Activated CD4-positive, alpha-beta T cell treated with anti-CD3 and anti-CD28 coated beads, Interleukin-2, amount 50 U/mL, for 4 hours (primary cell): ENCODE data around the gene MED13.
A peak's percentile ranks its signal among the peaks of the same experiment; 100 is the strongest.
"Not testable (repeated sequence)": the region's sequence is repeated elsewhere in the genome, so short reads cannot be mapped to it uniquely, and the experiment has no call there.

Experiments used
- DNase-seq, 2 experiments: peaks; one replicate each; pipeline ENCODE4 v3.0.0-alpha.2; 2020

The MED13 gene

DNA sequence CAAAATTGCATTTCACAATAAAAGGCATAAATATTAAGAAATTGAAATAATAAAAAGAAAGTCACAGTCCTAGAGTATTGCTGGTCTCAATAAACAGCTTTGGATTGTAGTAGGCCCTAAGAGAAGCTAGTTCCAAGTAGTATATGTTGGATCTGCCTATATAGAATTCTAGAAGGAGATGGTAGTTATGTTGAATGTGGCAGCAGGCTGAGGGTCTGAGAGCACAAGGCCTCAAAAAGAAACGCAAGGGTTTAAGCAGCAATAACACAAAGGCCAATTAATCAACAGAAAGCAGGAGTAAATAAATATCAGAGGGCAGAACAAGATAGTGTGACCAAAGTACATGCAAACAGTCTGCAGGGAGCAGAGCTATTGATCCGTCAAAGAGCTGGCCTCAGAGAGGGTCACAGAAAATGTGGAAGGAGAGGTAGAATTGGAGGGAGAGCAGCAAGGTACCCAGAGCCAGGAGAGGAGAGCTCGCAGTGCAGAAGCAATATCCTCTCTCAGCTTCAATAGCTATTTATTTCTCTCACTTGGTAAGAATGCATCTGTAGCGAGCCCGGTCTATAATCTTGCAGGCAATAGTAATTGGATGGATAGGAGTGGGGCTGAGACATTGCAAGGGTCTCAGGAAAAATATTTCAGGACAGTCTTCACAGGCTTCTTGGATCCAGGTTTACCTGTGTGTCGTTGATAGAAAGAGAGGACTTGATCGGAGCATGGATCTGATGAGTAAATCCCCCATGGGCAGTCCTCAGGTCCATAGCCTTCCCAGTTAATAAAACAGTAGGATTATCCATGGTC lies 25.1 kb upstream of the MED13 start:
- DNase-seq = no peak

DNA sequence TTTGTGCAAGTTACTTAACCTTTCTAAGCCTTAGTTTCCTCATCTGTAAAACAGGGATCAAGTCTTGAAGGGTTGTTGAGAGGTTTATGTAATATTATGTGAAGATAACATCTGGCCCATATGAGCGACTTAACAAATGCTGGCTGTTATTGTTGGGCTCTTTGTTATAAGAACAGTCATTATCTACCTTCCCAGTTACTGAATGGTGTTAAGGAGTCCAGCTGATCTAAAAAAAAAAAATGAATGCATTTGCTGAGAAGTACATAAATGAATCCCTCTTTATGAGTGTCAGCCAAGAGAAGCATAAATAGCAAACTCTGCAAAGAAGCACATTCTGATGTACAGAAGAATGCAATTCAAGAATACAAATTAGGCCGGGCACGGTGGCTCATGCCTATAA lies 24.3 kb upstream of the MED13 start:
- DNase-seq = no peak

DNA sequence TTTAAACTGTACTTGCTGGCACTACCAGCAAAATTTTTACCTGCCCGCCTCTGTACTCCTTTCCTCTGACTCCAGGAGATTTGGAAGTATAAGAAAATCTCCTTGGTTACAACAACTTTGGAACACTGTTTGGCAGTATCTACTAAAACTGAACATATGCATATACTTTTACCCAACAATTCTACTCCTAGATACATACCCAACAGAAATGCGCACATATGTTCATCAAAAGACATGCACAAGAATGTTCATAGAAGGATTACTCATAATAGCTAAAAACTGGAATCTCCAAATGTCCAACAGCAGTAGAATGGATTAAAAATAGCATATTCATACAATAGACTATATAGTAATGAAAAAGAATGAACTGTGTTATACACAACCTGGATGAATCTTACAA lies 21.7 kb upstream of the MED13 start:
- DNase-seq = no peak

GRCh38 chr17:62085511-62086408 lies 20.7 kb upstream of the MED13 start:
- DNase-seq = no peak

GRCh38 chr17:62084585-62084984 lies 19.5 kb upstream of the MED13 start:
- no peak for DNase-seq

DNA sequence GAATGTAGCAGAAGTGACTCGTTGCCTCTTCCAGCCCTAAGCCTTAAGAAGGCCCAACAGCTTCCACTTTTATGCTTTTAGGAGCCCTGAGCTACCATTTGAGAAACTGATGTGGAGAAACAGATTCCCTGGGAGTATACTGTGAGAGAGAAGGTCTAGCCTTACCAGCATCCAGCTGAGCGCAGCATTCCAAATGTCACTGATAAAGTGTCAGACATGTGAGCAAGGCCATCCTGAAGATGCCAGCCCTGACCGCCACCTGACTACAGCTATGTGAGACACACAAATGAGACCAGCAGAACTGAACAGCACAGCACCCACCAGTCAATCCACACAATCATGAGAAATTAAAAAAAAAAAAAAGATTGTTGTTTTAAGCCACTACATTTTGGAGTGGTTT lies 18.6 kb upstream of the MED13 start:
- no peak for DNase-seq

DNA sequence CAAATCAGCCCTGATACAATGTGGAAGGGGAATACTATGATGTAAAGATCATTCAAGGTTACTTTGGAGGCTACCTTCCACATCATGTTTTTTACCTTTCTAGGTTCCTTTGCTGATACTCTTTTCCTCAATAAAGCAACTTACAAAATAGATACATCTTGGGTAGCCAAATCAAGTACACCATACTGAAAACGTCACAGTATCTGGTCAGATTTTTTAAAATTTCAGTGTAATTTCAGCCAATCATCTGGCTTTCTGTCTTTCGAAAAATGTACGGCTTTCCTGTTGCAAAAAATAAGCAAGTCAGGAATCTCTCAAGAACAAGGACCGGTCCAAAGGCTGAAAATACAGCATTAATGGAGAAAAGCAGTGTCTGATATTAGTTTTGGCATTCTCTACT lies 15.6 kb upstream of the MED13 start:
- no peak for DNase-seq

DNA sequence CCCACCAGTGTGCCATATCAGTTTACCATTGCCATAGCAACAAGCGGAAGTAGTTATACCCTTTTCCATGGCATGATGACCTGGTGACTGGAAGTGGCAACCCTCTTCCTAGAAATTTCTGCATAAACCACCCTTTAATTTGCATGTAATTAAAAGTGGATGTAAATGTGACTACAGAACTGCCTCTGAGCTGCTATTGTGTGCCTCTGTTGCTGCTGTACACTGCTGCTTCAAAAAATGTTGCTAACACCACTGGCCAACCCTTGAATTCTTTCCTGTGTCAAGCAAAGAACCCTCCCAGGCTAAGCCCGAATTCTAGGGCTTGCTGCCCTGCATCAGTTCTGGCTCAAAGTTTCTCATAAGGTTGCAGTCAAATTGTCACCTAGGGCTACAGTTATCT lies 12.9 kb upstream of the MED13 start:
- DNase-seq = no peak

DNA sequence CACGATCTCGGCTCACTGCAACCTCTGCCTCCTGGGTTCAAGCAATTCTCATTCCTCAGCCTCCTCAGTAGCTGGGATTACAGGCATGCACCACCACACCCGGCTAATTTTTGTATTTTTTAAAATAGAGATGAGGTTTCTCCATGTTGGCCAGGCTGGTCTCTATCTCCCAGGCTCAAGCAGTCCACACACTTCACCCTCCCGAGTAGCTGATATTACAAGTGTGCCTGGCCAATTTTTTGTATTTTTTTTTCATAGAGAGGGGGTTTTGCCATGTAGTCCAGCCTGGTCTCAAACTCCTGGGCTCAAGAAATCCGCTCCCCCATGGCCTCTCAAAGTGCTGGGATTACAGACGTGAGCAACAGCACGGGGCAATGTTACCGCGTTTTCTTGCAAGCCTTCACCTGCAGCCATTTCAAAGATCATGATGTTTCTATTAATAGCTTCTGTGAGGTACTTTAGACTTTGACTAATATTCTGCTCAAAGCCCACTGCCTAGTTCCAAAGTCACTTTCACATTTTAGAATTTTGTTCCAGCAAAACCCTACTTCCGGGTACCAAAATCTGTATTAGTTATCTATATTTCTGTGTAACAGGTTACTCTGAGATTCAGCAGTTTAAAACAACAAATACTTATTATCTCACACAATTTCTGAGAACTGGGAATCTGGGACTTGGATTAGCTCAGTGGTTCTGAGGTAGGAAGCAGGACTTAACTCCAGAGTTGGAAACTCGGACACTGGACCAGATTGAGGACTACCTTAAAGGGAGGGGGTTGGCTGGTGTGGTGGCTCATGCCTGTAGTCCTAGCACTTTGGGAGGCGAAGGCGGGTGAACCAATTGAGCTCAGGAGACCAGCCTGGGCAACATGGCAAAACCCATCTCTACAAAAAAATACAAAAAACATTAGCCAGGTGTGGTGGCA lies 12.0 kb upstream of the MED13 start:
- DNase-seq = no peak

- no peak for DNase-seq
These were observed 10.3 kb upstream of the MED13 start for GRCh38 chr17:62075308-62075815.

DNA sequence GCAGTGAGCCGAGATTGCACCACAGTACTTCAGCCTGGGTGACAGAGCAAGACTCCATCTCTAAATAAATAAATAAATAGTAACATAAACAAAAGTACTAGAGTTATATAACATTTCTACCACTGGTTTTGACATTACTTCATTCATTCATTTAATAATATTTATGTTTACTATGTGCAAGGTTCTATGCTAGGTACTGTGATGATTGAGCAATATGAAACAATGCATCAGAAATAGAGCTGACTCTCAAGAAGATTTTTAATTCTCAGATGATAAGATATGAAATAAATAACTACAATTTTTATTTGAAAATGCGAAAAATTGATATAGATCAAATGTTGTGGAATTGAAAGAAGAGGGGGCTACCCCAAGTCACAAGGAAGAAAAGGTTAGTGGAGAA lies 8.9 kb upstream of the MED13 start:
- no peak for DNase-seq

GRCh38 chr17:62072855-62073254 lies 7.8 kb upstream of the MED13 start:
- DNase-seq = not testable (repeated sequence)

DNA sequence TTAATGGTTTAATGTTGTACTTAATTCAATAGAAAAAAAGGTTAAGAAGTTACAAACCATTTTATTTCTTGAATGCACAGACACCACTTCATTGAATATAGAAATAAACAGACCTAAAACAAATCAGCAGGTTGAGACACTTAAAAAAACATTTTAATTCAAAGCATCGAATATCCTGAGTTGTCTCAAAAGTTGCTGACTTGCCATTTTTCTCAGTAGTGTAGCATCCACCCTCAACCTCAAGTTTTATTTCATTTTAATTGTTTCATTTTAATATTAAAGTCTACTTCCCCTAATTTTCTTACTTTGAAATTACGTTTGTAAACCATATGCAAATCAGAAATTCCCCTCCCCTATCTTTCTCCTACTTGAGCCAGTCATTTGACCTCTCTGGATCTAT lies 5.8 kb upstream of the MED13 start:
- DNase-seq = no peak

DNA sequence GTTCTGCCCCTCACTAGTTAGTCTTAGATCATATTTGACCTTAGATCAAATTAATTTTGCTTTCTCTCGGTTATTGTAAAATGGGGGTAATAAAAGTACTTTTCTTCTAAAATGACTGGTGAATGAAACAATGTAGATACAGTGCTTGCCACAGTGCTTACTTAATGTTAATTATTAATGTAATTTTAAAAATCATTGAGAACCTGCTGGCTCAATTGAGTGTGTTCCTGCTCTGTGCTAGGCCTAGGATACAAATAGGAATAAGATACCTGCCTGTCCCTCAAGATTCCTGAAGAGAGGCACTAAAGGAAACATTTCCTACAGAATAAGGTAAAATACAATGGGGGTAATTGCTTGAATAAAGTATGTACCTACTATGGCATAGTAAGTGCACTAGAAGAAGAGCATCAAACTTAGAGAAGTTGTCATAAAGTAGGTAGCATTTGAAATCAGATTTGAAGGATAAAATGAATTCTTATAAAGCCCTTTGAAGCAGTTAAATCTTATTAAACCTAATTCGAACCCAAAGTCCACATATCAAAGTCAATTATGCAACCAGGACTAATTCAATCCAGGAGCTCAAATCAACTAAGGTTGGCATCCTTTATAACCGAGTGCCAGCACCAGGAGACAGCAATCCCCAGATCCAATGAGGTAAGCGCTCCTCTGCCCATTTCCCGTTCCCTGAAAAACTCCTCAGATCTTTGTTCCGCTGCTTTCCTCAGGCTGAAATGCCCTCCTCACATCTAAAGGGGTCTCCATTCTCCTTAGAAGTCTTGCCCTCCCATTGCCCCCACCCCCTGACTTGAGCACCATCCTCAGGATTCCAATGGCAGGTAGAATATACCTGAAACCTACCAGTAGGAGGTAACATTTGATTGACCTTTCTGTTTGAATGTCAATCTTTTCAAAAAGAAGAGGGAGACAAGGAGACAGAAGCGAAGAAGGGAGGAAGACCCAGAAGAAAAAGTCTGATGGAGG lies 2.4 kb upstream of the MED13 start:
- no peak for DNase-seq

DNA sequence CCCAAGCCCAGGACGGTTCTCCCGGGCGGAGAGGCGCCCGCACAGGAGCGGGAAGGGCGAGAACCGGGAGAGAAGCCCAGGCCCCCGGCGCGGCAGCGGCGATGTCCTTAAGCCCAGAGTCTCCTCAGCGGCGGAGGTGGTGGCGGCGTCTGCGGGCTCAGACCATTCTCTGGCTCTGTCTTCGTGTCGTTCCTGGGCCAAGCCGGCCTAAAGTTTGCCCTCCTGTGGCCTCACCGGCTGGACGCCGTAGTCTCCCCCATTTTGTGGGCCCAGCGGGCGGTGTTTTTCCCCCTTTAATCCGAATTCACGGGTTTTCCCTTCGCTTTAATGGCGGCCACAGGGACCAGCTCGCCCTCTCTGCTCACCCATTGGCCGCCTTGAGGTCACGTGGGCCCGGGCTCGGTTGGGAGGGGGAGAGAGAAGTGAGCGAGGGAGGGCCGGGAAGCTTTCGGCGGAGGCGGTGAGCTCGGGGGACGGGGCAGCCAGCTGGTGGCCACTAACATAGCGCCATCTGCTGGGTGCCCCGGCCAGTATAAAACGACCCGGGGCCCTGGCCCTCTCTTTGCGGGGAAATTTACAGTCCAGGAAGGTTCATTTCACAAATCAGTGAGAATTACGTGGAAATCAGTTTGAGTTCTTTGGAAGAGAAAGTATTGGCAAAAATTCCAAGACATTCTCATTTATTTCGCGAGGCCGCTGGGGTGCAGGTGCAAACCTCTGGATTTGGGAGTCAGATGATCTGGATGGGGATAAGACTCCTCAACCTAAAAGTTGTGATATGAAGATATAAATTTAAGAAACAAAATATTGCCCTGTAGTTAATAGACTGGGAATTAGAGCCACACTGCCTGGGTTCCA lies 762 bp upstream of the MED13 start:
- DNase-seq = peak; percentile 99

- no peak for DNase-seq
These were observed 868 bp downstream of the MED13 start for GRCh38 chr17:62064029-62064790.

DNA sequence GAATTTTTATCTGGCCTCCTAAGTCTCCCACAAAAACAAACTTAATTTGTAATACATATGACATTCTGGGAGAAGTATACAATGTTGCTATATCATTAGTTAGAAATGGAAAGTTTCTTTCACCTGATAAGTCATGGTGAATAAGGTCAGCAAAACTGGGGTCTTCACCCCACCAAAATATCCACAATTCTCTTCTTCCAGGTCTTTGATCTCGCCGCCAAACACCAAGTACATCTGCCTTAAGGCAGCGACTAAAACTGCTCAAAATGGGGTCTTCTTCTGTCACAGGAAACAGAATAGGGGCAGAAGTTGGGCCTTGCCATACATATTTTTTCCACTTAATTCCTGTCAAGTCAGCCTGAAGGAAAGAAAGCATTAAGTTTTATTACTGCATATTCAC lies 2.1 kb downstream of the MED13 start:
- no peak for DNase-seq

DNA sequence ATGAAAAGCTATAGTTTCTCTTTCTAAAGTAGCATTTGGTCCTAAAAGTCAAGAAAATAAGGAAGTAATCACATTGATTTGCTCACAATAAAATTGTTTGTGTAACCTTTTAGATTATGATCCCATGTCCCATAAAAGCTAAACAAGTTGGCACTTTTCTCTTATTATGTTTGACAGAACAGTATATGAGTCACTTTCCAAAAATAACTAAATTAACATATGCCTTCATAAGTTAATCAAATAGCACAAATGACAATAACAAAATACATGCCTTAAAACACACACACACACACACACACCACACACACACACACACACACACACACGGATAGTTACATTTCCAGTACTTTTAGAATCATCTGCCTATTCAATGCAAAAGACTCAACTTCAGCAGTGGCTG lies 2.8 kb downstream of the MED13 start:
- DNase-seq = no peak

GRCh38 chr17:62059414-62059813 lies 5.7 kb downstream of the MED13 start:
- no peak for DNase-seq

GRCh38 chr17:62058611-62059010 lies 6.5 kb downstream of the MED13 start:
- no peak for DNase-seq
